GM12878 (cell line): Measurements from ENCODE around the gene NAA10. TPM values are rescaled to one million over a fixed set of nuclear protein-coding genes. Genes with fewer than 3 reads are reported as not detected.
A peak's percentile ranks its signal among the peaks of the same experiment; 100 is the strongest.

Experiments
- IKZF2 ChIP-seq, 2 experiments: fragments of 450-650 bp; IDR thresholded peaks; 2 replicates each; pipeline ENCODE4 v1.6.1; 2017; ENCODE audit warnings: mild to moderate bottlenecking in 2 of 2, moderate library complexity in 2 of 2
- KAT2A ChIP-seq: conservative IDR thresholded peaks from 2 replicates; pipeline ENCODE4 v1.6.1; 2011; ENCODE audit warnings: low read depth, low read length; ENCODE audit not compliant: control insufficient read depth
- MAX ChIP-seq: IDR thresholded peaks from 2 replicates; pipeline ENCODE4 v1.6.1; 2012; ENCODE audit warnings: low read depth, low read length, improper control_type of control experiment
- MEF2A ChIP-seq: IDR thresholded peaks from 2 replicates; pipeline ENCODE4 v1.6.1; 2011; ENCODE audit warnings: low read depth, mild to moderate bottlenecking, low read length, moderate library complexity; ENCODE audit not compliant: insufficient read depth
- MYC ChIP-seq: IDR thresholded peaks from 2 replicates; pipeline ENCODE4 v1.6.1; 2011; ENCODE audit warnings: mild to moderate bottlenecking, low read length, moderate library complexity, inconsistent platforms; ENCODE audit not compliant: insufficient read depth, insufficient replicate concordance, insufficient read length, severe bottlenecking
- PBX3 ChIP-seq: IDR thresholded peaks from 2 replicates; pipeline ENCODE4 v1.6.1; 2011; ENCODE audit warnings: mild to moderate bottlenecking, low read depth, low read length, moderate library complexity; ENCODE audit not compliant: insufficient replicate concordance
- POLR2A ChIP-seq: IDR thresholded peaks from 2 replicates; pipeline ENCODE4 v1.6.1; 2011; ENCODE audit warnings: low read depth, mild to moderate bottlenecking, low read length
- POU2F2 ChIP-seq: IDR thresholded peaks from 3 replicates; pipeline ENCODE4 v1.6.1; 2011; ENCODE audit warnings: low read depth, mild to moderate bottlenecking, low read length, borderline replicate concordance
- PRDM15 ChIP-seq: fragments of 450-650 bp; formaldehyde crosslinking; IDR thresholded peaks from 2 replicates; pipeline ENCODE4 v1.4.0; 2020; ENCODE audit warnings: mild to moderate bottlenecking, moderate library complexity
- SKIL ChIP-seq: fragments of 450-650 bp; IDR thresholded peaks from 2 replicates; pipeline ENCODE4 v1.6.1; 2017; ENCODE audit warnings: mild to moderate bottlenecking, low read depth, inconsistent platforms; ENCODE audit not compliant: poor library complexity, severe bottlenecking
- TCF12 ChIP-seq: IDR thresholded peaks from 2 replicates; pipeline ENCODE4 v1.6.1; 2011; ENCODE audit warnings: low read depth, mild to moderate bottlenecking, low read length
- USF1 ChIP-seq: IDR thresholded peaks from 2 replicates; pipeline ENCODE4 v1.6.1; 2011; ENCODE audit warnings: borderline replicate concordance, low read depth, mild to moderate bottlenecking, moderate library complexity, mixed read lengths, low read length; ENCODE audit not compliant: insufficient read depth; ENCODE audit errors: extremely low read length
- ZBTB33 ChIP-seq: fragments of 450-650 bp; IDR thresholded peaks from 2 replicates; pipeline ENCODE4 v1.6.1; 2017; ENCODE audit warnings: mild to moderate bottlenecking
- ZNF207 ChIP-seq: fragments of 450-650 bp; IDR thresholded peaks from 2 replicates; pipeline ENCODE4 v1.6.1; 2014; ENCODE audit warnings: antibody characterized with exemption, mild to moderate bottlenecking, borderline replicate concordance
- ZNF384 ChIP-seq: IDR thresholded peaks from 2 replicates; pipeline ENCODE4 v1.6.1; 2012; ENCODE audit warnings: low read depth, mild to moderate bottlenecking, low read length, improper control_type of control experiment, borderline replicate concordance
- polyA plus RNA-seq, 11 experiments: library from polyadenylated mRNA; depleted of rRNA in 4 of 11; unstranded in 6 of 11; stranded (reverse) in 5 of 11; fragments of >200 nt; fragmentation: Nextera tagmentation in 4 of 11; fragmentation: Illumina TruSeq in 1 of 11; extraction: Ambion mirVana in 4 of 11; extraction: Trizol in 1 of 11; gene quantifications; 1 replicate in 1 of 11; 2 replicates in 10 of 11; pipeline versions ENCODE4 v1.2.1 to v1.2.3, GENCODE V29; 2011 to 2016; ENCODE audit warnings: inconsistent platforms in 2 of 11, missing spikeins in 2 of 11, low read depth in 1 of 11
- total RNA-seq, 4 experiments: library from RNA; depleted of rRNA in 3 of 4; stranded (reverse); fragments of >200 nt in 3 of 4; fragmentation: Illumina TruSeq in 1 of 4; extraction: Trizol in 1 of 4; gene quantifications; 2 replicates each; pipeline versions ENCODE4 v1.2.1 to v1.2.3, GENCODE V29; 2013 to 2021

Gene NAA10
- total and polyA plus RNA-seq, 10 of the 15 experiments (the other 5 are each of a cell fraction or from before 2014, with no cell fraction given): 7.9 to 212 (median 98.9) TPM

GRCh38 chrX:153900831-153901752, 33.7 kb downstream of the NAA10 start (continued):
- TF ChIP-seq USF1: no peak
- TF ChIP-seq MEF2A: no peak
- TF ChIP-seq MAX: 0 out of 2 replicates have a peak, but pooled peaks have one; percentile 46
- no peak for TF ChIP-seq ZNF207
- no peak for TF ChIP-seq PBX3
- peak; percentile 93 for TF ChIP-seq ZNF384
- peak; percentile 39 for TF ChIP-seq SKIL
- peak; percentile 36; the same call in 1 of the 3 replicates for TF ChIP-seq POU2F2
- TF ChIP-seq TCF12: peak; percentile 81
- no peak for TF ChIP-seq POLR2A
- no peak for TF ChIP-seq KAT2A
- TF ChIP-seq PRDM15 (CRISPR knock-in tag): no peak
- TF ChIP-seq MYC: no peak
- TF ChIP-seq IKZF2 (IDR thresholded peaks at IDR 0.05): peak; percentile 40 to 44; a peak in 1 of 4 replicates
- 0 out of 2 replicates have a peak, but pooled peaks have one; percentile 19 for TF ChIP-seq ZBTB33
